HCT116 (cell line): ENCODE results near the gene RIN3.

Source experiments
- ATF3 ChIP-seq: IDR thresholded peaks from 2 replicates; pipeline ENCODE4 v1.6.1; 2012
- CTCF ChIP-seq, 3 experiments: fragments of 200-600 bp in 1 of 3; sonication (generic) in 1 of 3; IDR thresholded peaks in 2 of 3; conservative IDR thresholded peaks in 1 of 3; 2 replicates each; pipeline ENCODE4 v1.5.1; 2012 to 2017; ENCODE audit warnings: low read depth in 2 of 3, low read length in 2 of 3, antibody characterized with exemption in 1 of 3, borderline replicate concordance in 1 of 3, control low read depth in 1 of 3, mild to moderate bottlenecking in 1 of 3, mixed read lengths in 1 of 3, mixed run types in 1 of 3, moderate library complexity in 1 of 3; ENCODE audit not compliant: insufficient read depth in 1 of 3
- ELF1 ChIP-seq: IDR thresholded peaks from 2 replicates; pipeline ENCODE4 v1.6.1; 2012; ENCODE audit warnings: low read depth, borderline replicate concordance
- EZH2phosphoT487 ChIP-seq: fragments of 200-600 bp; IDR thresholded peaks from 2 replicates; pipeline ENCODE4 v1.6.1; 2018; ENCODE audit warnings: antibody characterized with exemption, borderline replicate concordance
- FOSL1 ChIP-seq: IDR thresholded peaks from 2 replicates; pipeline ENCODE4 v1.6.1; 2012; ENCODE audit warnings: low read depth
- JUND ChIP-seq: IDR thresholded peaks from 2 replicates; pipeline ENCODE4 v1.6.1; 2012
- POLR2A ChIP-seq: IDR thresholded peaks from 2 replicates; pipeline ENCODE4 v1.7.0; 2011; ENCODE audit warnings: borderline replicate concordance; ENCODE audit not compliant: insufficient read depth, insufficient read length; ENCODE audit errors: extremely low read depth
- POLR2AphosphoS5 ChIP-seq: IDR thresholded peaks from 2 replicates; pipeline ENCODE4 v1.6.1; 2011; ENCODE audit warnings: mild to moderate bottlenecking, low read depth, low read length, moderate library complexity
- RAD21 ChIP-seq: IDR thresholded peaks from 2 replicates; pipeline ENCODE4 v1.6.1; 2012; ENCODE audit warnings: low read depth, mild to moderate bottlenecking
- SIN3A ChIP-seq: IDR thresholded peaks from 2 replicates; pipeline ENCODE4 v1.6.1; 2012; ENCODE audit warnings: low read depth
- SRF ChIP-seq: IDR thresholded peaks from 2 replicates; pipeline ENCODE4 v1.6.1; 2012; ENCODE audit warnings: low read depth
- YY1 ChIP-seq: IDR thresholded peaks from 2 replicates; pipeline ENCODE4 v1.6.1; 2011; ENCODE audit warnings: low read length, low read depth, moderate library complexity, mild to moderate bottlenecking; ENCODE audit not compliant: insufficient replicate concordance; ENCODE audit errors: extremely low read depth
- ZBTB33 ChIP-seq: IDR thresholded peaks from 2 replicates; pipeline ENCODE4 v1.6.1; 2011; ENCODE audit warnings: mild to moderate bottlenecking, low read length, moderate library complexity; ENCODE audit not compliant: insufficient replicate concordance; ENCODE audit errors: extremely low read depth
- ZFX ChIP-seq: fragments of 450-650 bp; IDR thresholded peaks from 2 replicates; pipeline ENCODE4 v1.6.1; 2017

- TF ChIP-seq POLR2A (no peak), CTCF (IDR thresholded peaks at IDR 0.05 in 2 of 3, conservative IDR thresholded peaks at IDR 0.05 in 1 of 3; ENCODE audit: borderline replicate concordance in 1 of 3, insufficient read depth in 1 of 3, low read depth in 2 of 3, low read length in 2 of 3) (no peak), RAD21 (no peak), YY1 (no peak), SIN3A (no peak), POLR2AphosphoS5 (no peak), ATF3 (no peak), JUND (no peak), SRF (no peak), FOSL1 (no peak), ZBTB33 (no peak), ELF1 (no peak), ZFX (no peak), EZH2phosphoT487 (no peak)
Measured at GRCh38 chr14:92558319-92558718, 44.7 kb downstream of the RIN3 start.
